Inflammatory macrophage treated with lipopolysaccharide for 1 hour (primary cell): ENCODE data around the gene MEIS2.

Experiments
- DNase-seq, 2 donors: peaks; one replicate each; pipeline ENCODE4 v3.0.0-alpha.2; 2020 to 2022

MEIS2 gene

GRCh38 chr15:37097144-37097919 lies 3.0 kb downstream of the MEIS2 start:
- no peak for DNase-seq

- DNase-seq, result no peak
Observed at GRCh38 chr15:37096558-37097143, 3.7 kb downstream of the MEIS2 start.

GRCh38 chr15:37095770-37096557 lies 4.4 kb downstream of the MEIS2 start:
- DNase-seq, result no peak

DNA sequence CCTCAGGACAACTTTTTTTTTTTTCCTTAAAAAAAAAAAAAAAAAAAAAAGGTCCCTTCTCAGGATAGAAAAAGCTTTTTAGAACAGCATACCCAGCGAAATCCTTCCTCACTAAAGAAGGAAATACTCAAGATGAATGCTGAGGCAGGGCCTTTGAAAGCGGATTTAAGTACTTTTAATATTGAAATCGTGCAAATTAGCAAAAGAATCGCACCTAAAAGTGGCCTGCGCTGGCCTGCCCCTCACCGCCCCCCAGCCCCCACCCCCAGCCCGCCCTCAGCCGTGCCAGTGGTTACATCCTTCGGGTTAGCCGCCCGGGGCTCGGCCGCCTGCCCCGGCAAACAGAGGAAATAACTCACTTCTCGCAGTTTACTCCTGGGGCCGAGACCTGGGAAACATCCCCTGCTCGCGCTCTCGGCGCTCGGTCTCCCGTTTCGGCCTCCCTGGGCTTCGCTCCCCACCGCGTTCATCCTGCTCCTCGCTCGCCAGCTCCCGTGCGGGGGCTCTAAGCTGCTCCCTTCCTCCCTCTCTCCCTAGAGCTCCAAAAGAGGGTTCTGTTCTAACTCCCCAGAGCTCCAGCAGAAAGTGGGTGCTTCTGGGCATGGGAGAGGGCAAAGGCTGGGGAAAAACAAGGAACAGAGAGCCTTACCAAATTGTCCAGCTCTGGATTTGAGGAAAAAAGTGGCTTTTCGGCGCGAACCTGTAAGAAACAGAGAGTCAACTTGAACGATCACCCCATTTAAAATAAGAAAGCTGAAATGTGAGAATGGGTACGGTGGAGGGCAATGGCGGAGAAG lies 5.2 kb downstream of the MEIS2 start:
- no peak for DNase-seq

DNA sequence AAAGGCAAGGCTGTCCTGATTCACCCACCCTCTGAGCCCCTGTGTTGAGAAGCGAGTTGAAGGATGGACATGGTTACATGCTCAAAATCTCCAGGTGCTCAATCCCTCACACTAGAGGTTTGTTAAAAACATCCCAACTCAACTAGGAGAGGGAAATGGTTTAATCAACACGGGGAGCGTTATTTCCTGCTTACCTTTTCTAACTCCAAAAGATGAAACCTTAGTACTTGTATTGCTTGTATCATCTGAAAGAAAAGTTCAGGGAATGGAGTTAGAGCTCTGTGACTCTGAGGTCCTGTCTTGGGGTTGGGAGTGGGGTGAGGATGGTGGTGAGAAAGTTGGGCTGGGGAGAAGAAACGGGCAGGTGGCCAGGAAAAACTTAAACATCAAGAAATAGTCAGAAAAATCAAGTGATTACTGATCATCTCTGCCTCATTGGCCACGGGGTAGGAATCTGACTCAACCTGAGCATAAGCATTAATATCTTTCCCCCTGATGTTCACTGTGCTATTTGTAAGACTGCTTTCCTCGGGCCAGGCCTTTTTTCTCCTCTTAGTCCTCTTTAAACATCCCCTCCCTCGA lies 5.9 kb downstream of the MEIS2 start:
- DNase-seq, result no peak

GRCh38 chr15:37093480-37094332 lies 6.6 kb downstream of the MEIS2 start:
- DNase-seq, result no peak

GRCh38 chr15:37090543-37091175 lies 9.7 kb downstream of the MEIS2 start:
- DNase-seq, result no peak

DNA sequence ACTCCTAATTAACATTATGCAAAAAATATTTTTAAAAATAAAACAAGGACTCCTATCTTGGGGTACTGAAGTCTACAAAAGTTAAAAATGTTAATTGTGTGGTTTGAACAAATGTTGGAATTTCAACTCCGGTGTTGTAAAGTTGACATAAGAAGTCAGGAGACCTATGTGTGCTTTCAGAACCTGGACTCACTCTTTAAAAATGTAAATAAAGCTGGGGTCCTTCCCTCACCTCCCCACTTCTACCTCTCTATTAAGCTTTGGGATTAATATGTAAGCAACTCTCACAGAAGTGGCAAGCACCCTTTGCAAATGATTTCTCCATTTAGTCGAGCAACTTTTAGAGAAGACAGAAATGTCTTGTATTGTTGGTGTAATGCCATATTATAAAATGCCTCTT lies 11.9 kb downstream of the MEIS2 start:
- no peak for DNase-seq

- DNase-seq, result no peak
Observed at GRCh38 chr15:37087131-37087588, 13.2 kb downstream of the MEIS2 start.

DNA sequence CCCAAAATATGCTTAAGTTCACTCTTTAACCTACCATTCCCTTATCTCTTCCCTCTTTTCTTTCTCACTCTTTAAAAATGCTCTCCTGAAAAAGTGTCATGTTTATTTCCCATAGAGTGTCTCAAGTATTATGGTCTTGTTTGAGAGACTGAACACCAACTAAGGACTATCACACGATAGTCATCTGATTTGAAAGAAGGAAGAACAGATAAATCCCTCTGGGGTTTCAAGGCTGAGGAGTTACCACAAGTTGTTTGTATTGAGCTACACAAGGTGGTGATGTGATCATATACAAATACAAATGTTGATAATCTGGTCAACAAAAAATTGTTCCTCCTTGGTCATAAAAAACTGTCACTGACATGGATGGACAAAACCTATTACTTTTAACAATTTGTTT lies 13.8 kb downstream of the MEIS2 start:
- DNase-seq, result no peak

DNA sequence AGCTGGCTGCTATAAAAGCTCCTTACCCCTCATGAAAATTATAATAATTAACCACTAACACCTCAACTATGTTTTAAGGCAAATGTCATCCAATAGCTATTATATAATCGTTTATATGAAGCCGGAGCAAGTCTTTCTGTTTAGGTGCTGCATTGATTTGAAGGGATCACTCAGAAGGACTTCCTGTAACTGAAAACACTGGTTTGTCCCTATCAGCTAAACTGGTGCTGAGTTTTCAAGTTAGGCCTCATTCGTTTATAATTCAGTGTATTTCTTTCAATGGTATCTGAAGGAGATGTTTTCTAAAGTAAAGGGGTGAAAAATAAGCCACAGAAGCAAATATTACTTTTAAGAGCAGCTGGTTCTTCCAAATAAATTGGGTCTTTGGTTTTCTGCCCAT lies 14.2 kb downstream of the MEIS2 start:
- no peak for DNase-seq

DNA sequence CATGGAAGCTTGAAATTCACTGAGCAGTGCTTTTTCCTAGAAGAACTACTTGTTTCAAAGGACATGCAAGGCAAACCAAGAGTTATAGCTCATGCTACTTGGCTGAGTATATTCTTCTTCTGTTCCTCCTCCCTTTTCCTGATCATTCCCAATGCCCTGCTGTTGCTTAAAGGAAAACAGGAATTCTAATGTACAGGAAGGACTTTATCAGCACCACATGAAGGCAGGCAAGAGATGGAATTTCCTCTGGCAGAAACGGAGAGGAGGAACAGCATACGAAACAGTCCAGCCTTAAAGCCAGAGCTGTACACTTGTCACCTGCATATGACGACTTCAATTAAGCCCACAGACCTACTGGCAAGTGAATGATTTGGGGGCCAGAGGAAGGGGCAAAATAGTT lies 15.7 kb downstream of the MEIS2 start:
- no peak for DNase-seq

- no peak for DNase-seq
Observed at GRCh38 chr15:37083610-37084009, 16.7 kb downstream of the MEIS2 start.

DNA sequence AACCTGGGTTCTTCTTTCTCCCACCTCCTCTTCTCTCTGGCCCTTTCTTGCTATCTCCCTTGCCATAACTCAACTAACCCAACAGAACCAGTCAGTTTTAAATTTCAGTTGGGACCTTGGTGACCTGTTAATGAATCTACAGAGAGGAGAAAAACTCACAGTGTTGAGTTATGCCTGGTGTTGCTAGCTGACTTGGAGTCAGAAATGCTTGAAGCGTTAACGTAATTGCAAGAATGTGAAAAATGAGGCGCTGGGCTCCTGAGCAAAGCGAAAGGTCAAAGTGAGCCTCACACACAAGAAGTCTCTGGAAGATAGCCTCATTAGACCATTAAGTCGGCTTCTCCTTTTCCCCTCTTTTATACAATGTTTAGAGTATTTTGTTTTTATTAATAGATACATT lies 18.4 kb downstream of the MEIS2 start:
- DNase-seq, result no peak

- no peak for DNase-seq
Observed at GRCh38 chr15:37080261-37080921, 20.0 kb downstream of the MEIS2 start.

- no peak for DNase-seq
Observed at GRCh38 chr15:37079726-37080125, 20.6 kb downstream of the MEIS2 start.

DNA sequence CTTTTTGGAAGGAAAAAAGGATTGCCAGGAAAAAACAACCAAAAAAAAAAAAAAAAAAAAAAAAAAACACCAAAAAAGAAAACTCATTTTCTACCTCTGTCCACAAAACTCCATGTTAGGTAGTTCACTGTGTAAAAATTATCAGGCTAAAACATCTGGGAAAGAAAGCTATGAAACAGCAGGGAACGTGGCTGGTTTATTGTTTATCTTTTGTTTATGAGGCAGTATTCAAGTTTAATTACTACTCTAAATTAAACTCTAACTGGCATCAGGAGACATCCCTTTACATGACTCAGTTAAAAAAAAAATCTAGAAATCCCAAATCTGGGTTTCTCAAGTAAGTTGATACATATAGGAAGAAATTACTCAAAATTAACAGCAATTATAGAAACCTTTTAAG lies 21.8 kb downstream of the MEIS2 start:
- no peak for DNase-seq

- no peak for DNase-seq
Observed at GRCh38 chr15:37077623-37078351, 22.6 kb downstream of the MEIS2 start.

DNA sequence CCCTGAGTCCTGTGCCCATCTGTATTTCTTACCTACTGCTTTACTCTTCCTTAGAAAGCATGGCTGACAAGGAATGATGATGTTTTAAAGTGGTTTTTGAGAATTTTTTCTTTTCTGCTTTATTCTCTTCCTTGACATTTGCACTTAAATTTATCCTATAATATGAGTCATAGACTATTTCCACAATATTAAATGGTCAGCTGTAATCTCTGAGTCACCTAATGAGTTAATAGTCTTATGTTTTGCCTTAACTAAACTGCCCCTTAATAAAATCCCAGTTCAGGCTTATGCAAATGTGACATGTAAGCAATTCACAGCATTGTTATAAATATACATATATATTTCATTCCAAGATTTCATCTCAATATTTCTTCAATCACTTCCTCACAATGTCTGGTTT lies 23.8 kb downstream of the MEIS2 start:
- no peak for DNase-seq

GRCh38 chr15:37075777-37076176 lies 24.6 kb downstream of the MEIS2 start:
- no peak for DNase-seq
